GM19240 (cell line): ENCODE data around the gene MAN2A1.
"Not testable (repeated sequence)": the region's sequence is repeated elsewhere in the genome, so short reads cannot be mapped to it uniquely, and the experiment has no call there.

Source experiments
- DNase-seq: peaks from one replicate; pipeline ENCODE4 v3.0.0; 2011; ENCODE audit warnings: low spot score; ENCODE audit not compliant: insufficient read length

The MAN2A1 gene

DNA sequence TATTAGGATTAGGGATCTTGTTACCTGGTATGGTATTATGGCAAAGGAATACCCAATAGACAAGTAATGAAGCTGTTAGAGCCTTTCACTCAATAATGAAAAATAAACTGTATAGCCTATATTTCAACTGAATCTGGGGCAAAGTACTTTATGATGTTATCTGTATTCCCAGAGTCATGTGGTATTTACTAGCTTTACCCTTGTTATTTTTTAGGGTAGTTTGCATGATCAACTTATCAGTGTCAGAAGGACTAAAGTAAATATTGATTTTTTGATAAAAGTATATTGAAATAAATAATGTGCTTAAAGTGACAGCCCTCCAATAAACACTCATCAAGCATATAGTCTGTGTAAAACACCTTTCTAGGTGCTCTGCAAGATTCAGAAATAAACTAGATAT, 64.6 kb downstream of the MAN2A1 start:
- no peak for DNase-seq

DNA sequence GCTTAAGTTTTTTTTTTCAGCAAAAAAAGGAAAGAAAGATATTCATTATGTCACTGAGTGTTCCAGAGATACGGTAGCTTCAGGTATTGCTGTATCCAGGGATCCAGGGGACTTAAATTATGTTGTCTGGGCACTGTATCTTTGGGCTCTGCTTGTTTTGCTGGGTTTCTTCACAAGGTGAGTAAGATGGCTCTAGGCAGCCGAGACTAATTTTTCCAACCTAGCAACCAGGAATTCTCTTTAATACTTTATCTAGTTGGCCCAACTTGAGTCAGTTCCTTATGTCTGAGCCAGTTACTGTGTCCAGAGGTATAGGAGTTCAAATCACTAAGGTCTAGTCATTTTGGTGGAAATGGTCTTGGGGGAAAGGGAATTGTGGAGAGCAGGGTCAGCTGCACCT, 66.0 kb downstream of the MAN2A1 start:
- DNase-seq = no peak

DNA sequence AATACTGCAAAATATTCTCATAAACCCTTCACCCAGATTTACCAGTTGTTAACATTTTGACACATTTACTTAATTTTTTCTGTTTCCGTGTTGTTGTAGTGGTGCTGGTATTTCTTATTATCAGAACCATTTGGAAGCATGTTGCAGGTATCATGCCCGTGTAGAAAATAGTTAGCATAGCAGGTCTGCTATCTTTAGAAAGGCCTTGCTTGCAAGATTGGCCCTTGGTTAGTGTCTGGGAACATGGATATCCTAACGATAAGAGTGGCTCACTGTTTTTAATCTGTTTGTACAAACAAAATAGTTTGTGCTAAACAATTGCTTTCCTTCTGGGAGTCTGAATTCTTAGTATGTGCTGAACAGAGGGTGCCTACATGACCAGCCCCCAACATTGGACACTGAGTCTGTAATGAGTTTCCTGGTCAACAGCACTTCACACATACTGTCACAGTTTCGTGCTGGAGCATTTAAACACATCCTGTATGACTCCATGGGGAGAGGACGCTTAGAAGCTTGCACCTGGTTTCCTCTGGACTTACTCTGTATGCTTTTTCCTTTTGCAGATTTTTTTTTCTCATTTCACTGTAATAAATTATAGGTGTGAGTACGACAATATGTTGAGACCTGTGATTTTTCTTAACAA, 66.9 kb downstream of the MAN2A1 start:
- no peak for DNase-seq

DNA sequence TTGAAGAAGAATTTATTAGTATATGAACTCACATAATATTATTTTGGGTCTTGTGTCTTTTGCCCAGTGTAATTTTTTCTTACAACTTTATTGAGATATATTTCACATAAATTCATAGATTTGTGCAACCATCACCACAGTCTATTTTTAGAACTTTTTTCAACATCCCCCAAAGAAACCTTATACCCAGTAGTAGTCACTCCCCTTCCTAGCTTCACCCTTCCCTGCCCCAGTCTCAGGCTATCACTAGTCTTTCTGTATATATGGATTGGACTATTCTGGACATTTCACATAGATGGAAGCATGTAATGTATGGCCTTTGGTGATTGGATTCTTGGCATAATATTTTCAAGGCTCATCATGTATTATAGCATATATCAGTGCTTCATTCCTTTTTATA, 67.8 kb downstream of the MAN2A1 start:
- no peak for DNase-seq

DNA sequence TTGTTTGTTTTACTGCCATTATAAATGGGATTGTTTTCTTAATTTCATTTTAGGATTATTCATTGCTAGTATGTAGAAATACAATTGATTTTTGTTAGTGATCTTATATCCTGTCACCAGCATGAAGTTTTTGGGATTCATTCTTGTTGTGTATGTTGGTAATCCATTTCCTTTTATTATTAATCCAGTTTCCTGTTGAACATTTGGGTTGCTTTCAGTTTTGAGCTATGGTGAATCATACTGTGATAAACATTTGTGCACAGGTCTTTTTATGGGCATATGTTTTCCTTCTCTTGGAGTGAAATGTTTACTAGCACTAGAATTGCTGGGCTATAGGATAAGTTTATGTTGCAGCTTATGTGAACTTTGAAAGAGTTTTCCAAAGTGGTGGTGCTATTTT, 69.6 kb downstream of the MAN2A1 start:
- DNase-seq = no peak

DNA sequence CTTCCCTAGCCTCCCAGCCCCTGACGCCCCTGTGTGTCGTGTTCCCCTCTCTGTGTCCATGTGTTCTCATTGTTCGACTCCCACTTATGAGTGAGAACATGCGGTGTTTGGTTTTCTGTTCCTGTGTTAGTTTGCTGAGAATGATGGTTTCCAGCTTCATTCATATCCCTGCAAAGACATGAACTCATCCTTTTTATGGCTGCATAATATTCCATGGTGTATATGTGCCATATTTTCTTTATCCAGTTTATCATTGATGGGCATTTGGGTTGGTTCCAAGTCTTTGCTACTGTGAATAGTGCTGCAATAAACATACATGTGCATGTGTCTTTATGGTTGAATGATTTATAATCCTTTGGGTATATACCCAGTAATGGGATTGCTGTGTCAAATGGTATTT, 70.4 kb downstream of the MAN2A1 start:
- DNase-seq = not testable (repeated sequence)

DNA sequence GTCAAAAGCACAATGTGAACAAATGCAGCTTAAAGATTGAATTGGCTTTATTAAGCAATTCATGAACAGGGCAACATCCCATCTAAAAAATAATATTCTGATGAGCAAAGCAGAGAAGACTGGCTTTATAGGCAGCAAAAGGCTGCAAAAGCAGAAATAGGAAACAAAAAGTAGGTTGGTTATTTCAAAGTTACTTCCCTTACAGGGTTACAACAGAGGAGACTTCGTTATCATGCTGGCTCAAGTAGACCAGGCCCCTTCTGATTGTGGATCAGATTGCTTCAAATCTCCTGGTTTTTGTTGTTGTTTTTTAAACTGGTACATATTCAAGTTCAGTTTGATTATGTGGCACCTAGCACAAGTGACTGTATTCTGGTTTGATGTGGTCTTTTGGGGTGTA, 73.1 kb downstream of the MAN2A1 start:
- no peak for DNase-seq

DNA sequence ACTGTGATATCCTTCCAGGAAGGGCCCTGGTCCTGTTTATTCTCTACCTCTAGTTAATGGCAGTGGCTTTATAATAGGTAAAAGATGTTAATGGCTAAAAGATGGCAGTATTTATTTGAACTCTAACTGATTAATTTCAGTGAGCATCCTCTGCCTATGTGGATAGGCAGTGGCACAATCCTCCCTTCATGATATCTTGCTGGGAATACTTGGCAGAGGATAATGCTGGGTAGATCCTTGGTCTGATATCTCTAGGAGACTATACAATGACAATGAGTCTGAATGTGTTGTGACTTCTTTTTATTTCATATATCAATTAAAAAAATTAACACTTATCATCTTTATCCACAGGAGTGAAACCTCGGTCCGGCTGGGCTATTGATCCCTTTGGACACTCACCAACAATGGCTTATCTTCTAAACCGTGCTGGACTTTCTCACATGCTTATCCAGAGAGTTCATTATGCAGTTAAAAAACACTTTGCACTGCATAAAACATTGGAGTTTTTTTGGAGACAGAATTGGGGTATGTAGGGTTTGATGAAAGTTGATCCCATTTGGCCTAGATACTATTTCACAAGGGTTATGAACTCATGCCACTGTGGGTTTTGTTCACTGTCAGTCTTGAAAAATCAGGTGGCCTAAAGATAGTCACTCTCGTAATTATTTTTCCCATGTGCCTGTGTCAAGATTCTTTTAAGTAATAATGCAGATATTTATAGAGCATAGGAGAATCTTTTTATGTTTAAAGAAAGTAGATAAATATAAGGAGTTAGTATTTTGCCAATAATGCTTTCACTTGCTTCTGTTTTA, 77.7 kb downstream of the MAN2A1 start:
- no peak for DNase-seq

DNA sequence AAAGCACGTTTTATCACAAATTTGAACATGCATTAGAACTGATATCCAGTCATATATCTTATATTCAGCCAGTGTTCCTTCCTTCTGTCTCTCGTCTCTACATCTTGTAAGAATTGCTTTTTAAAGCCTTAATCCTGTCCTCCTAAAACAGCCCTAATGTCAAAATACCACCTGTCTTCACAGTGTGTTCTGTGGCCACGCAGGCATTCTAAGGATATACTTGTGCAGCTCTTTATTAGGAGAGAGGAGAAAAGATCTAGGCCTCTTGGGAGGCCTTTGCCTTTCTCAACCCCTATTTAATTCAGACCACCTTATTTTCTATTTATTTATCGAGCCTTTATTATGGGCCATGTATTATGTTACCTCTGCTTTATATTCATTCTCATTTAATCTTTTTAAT, 78.3 kb downstream of the MAN2A1 start:
- DNase-seq = no peak

DNA sequence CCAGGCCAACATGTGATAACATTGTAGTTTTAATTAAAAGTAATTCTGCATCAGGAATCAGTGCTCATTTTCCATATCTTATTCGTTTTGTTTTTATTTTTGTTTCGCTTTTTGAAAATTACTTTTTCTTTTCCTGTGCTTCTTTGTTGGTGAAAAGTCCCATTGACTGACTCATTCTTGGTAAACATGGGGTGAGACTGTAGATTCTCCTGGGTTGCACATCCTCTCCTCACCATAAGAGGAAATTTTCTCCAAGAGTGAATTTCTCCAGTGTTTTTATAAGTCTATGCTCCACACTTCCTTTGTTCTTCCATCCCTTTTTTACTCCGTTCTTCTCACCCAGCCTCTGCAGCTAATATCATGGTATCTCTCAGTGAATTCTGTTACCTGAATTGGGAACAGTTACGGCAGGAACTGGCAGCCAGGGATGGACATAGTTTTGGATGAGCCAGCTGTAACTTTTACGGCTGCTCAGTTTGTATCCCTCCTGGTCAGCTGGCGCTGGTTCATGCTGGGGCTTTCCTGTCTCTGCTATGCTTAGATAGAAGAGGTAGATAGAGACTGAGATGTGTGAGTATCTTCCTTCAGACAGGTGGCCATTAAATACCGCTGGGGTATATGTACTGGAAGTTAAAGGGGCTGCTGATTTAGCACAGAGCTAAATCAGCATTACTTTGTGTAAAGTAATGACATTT, 80.0 kb downstream of the MAN2A1 start:
- DNase-seq = no peak

DNA sequence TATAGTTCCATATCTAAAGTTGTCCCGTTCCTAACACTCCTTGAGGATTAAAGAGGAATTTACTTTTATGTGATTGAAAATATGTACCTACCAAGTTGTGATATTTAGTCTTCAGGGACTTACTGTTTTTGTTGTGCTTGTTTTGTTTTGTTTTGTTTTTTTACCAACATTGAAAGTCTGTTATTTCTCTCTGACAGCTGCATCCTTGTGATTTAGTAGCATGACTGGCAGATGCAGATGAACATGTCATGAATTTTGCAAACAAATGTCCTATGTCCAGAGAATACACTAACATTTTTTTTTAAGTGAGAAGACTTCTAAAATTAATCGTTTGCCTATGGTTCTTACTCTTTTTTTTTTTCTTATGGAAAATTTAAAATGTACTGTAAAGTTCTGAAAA, 85.4 kb downstream of the MAN2A1 start:
- no peak for DNase-seq

DNA sequence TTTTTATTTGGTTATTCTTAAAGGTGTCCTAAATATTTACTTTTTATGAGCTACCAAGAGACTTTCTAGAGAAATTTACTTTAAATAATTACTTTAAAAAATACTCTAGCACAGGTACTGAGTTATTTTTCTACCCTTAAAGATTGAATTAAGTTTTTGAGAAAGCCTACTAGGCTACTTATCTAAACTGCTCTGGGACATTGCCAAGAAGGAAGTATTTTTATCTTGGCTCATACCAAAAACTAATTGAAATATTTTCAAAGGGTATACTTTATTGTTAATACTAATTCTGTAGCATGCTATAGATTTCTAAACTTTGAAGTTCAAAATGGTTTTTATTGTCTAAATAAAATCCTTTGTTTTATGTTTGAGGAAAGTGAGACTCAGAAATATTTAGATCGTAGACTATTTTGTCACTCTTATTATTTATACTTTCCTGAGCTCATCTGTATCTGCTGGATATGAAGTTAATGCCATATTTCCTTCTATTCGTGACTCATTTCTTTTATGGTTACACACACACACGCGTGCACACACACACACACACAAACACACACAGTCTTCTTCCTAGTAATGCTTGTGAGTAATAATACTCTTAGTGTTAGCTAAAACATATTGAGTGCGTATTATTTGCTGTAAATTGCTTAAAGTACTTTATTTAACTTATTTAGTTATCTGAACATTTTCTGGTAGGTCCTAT, 89.5 kb downstream of the MAN2A1 start:
- no peak for DNase-seq

DNA sequence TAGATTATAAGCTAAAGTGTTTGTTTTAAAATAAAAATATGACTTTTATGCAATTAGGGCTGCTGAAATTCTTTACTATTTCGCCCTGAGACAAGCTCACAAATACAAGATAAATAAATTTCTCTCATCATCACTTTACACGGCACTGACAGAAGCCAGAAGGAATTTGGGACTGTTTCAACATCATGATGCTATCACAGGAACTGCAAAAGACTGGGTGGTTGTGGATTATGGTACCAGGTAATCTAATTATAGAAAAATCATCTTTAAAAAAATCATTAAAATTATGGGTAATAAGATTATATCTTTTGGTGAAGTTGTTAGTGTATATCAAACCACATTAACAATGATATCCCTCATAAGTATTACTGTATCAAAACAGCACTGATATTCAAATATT, 95.0 kb downstream of the MAN2A1 start:
- DNase-seq = no peak

DNA sequence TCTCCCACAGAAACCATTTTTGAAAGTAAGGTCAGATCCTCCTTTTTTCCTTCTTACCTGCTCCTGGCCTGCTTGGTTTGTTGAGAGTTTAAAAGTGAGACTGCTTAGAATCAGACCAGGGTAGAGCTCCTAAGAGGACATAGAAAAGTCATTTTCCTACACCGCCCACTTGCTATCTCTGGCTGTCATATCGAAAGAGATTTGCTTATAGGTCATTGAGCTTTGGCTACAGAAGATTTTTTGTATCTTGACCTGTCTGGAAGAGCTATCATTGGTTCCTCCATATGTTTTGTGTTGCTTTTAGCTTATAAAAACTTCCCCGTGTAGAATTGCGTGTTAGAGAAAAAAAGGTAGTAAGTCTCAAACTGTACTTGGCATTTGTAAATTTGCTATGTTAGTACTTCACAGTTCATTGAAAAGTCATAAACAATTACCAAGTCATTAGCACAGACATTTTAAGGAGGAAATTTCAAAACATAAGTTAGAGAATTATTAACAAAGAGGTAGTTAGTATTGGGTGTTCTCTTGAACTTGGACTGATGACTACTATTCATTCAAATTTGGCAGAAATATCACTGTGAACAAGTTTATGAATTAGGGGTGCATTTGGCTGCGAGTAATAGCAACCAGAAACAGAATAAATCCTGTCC, 96.6 kb downstream of the MAN2A1 start:
- DNase-seq = no peak

DNA sequence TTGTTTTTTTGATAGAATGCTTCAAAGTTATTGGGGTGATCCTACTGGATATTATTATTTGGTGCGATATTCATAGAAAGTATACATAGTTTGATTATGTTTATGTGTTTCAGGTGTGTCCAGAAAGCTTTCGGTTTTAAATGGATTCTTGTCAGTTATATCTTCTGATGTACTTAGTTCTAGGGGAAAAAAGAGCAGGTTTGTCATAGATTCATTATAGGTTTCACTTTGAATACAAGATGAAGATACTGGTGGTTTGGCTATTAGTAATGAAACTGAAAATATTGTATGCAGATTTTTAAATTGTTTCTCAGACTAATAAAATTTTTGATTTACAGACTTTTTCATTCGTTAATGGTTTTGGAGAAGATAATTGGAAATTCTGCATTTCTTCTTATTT, 98.9 kb downstream of the MAN2A1 start:
- no peak for DNase-seq

DNA sequence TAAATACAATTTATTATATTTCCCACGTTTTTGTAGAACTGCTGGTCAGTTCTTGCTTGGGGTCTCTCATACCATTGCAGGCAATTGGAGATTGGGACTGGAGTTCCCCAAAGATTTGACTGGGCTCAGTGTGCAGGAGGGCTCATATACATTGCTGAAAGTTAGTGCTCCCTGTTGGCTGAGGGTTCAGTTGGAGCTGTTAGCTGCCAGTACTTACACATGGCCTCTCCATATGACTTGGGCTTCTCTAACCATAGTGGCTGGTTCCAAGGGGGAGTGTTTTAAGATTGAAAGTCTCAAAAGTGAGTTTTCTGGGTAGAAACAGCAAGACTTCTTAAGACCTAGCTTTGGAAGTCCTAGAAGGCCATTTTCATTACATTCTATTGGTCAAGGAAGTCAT, 102.9 kb downstream of the MAN2A1 start:
- no peak for DNase-seq

DNA sequence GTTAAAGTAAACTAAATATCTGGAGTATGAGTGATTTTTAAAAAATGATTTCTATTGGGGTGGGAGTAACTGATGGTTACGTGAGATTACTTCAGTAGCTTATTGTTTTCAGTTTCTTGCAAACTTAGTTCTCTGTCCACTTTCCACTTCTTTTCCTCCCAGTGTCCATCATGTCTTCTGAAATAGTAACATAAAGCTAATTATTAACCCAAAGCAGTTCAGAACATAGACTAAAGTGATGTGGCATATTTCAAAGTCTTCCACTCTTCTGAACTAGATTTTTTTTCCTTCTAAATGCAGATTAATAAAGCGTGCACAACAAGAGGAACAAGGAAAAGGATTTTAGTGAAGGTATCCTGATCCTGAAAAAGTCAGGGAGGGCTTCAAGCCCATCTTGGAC, 114.1 kb downstream of the MAN2A1 start:
- no peak for DNase-seq

DNA sequence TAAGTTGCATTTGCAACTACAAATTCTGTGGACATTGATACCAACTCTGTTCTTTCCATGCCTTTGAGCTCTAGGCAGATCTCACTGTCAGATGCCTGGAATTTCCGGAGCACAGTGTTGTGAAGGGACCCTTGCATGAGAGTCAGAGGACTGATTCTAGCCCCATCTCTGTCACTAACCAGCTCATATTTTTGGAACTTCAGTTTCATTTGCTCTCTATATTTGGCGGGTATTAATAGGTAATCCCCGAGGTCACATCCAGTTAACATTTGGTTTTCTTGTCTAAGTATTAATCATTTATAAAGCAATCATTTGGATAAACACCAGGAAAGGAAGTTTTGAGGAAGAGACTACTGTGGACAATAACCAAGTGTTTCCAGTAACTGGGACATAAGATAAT, 115.7 kb downstream of the MAN2A1 start:
- DNase-seq = no peak

DNA sequence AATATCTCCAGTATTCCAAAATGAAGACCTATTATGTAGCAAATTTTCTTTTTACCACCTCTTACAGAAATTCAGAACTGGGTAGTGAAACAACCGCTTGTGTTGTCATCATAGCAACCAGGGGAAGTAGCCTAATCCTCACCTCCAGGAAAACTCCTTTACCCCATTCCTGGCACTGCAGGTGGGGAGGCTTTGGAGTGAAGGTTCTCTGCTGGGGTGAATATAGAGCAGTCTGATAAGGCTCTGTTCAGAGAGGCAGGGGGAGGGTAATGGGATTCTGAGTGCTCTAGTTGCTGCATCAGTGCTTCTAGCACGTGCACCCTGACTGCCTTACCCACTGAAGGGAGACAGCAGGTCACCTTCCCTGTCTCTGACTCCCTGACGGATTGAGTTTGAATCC, 116.2 kb downstream of the MAN2A1 start:
- DNase-seq = no peak

DNA sequence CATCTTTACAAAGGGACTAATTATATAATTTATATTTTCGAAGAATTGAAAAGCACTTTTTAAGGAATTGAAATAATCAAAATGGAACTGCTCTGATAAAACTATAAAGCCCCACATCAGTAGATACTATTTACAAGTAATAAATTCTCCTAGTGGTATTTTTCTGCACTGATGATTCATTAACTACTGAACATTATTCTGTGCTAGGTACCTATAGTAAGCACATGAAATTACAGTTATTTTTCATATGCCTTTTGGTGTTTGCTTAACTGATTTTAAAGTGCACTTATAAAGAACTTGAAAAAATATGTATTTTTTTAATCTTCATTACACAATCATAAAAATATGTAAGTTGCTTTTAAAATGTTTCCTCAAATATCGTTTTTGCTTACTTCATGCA, 123.0 kb downstream of the MAN2A1 start:
- DNase-seq = no peak

DNA sequence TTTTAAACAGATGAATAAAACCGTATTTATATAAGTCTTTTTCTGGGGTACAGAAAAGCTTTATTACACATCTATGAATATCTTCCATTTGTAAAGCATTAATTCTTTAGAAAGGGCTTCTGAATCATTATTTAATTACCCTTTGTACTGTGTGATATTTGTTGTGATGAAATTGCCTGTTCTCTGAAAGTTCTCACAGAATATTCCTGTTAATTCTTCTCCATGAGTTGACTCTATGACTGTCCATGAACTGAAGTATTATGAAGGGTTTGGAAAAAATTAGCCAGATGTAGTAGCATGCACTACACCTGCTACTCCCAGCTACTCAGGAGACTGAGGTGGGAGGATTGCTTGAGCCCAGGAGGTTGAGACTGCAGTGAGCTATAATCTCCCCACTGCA, 127.0 kb downstream of the MAN2A1 start:
- no peak for DNase-seq

DNA sequence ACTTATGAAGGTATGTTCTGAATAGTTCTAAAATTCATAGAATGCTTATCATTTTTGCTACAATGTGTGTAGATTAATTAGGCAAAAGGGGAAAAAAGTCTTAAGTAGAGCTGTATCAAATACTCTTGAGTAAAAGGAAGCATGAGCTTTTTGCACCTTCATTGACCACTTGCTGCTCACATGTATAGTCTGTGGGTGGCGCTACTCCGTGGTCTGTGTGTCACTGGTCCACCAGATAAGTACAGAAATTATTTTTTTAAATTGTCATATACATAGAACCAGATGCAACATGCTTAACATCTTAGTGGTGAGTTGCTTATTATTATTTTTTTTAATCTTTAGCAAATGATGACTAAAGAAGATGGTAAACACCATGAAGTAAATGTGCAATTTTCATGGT, 130.2 kb downstream of the MAN2A1 start:
- DNase-seq = no peak
